SK-N-SH (cell line): Measurements from ENCODE around the gene VASH2. TPM values are rescaled to one million over a fixed set of nuclear protein-coding genes. Genes with fewer than 3 reads are reported as not detected.

Experiments
- CTCF ChIA-PET: fragments of 300-600, 350-600 bp; formaldehyde crosslinking; extraction: SDS; loops from one replicate; lab custom pipeline; 2021; lab: Yijun Ruan, JAX
- POLR2A ChIA-PET: fragments of 350-600 bp; sonication (Branson Sonifier 250); formaldehyde crosslinking; extraction: SDS; loops from one replicate; lab custom pipeline; 2020; ENCODE audit warnings: antibody characterized with exemption, inconsistent platforms; lab: Yijun Ruan, JAX
- DNase-seq: peaks from one replicate; pipeline ENCODE4 v3.0.0; 2012
- H2AFZ ChIP-seq: fragments of 200-600 bp; sonication (generic); 2 replicates; pipeline ENCODE4 v1.8.1; 2016; ENCODE audit warnings: antibody characterized with exemption, mild to moderate bottlenecking, low read depth
- H3F3A ChIP-seq: fragments of 200-600 bp; sonication (generic); replicated peaks from 2 replicates; pipeline ENCODE3; 2016; ENCODE audit warnings: antibody characterized with exemption, mild to moderate bottlenecking; ENCODE audit not compliant: insufficient read depth
- H3K27ac ChIP-seq, 2 experiments: fragments of 200-500 bp in 1 of 2; fragments of 200-600 bp in 1 of 2; sonication (Bioruptor generic) in 1 of 2; sonication (generic), shearing (Covaris generic) in 1 of 2; 2 replicates each; pipeline versions ENCODE4 v1.5.1 to v1.6.1; 2014 to 2016; ENCODE audit warnings: low read depth in 2 of 2, inconsistent platforms in 1 of 2, low read length in 1 of 2, mild to moderate bottlenecking in 1 of 2, mixed read lengths in 1 of 2
- H3K27me3 ChIP-seq: fragments of 200-600 bp; sonication (generic), shearing (Covaris generic); 2 replicates; pipeline ENCODE4 v1.6.1; 2016; ENCODE audit warnings: mixed run types; ENCODE audit not compliant: insufficient read depth
- H3K36me3 ChIP-seq, 2 experiments: fragments of 200-500 bp in 1 of 2; fragments of 200-600 bp in 1 of 2; sonication (Bioruptor generic) in 1 of 2; sonication (generic) in 1 of 2; replicated peaks in 1 of 2; 2 replicates each; pipeline versions ENCODE3 to v1.5.1; 2014 to 2016; ENCODE audit warnings: low read length in 1 of 2, mild to moderate bottlenecking in 1 of 2; ENCODE audit not compliant: insufficient read depth in 2 of 2, control insufficient read depth in 1 of 2
- H3K4me1 ChIP-seq, 2 experiments: fragments of 200-500 bp in 1 of 2; fragments of 200-600 bp in 1 of 2; sonication (Bioruptor generic) in 1 of 2; sonication (generic), shearing (Covaris generic) in 1 of 2; 2 replicates each; pipeline versions ENCODE4 v1.5.1 to v1.6.1; 2014 to 2016; ENCODE audit warnings: low read depth in 1 of 2, low read length in 1 of 2, mixed run types in 1 of 2; ENCODE audit not compliant: insufficient read depth in 2 of 2, control insufficient read depth in 1 of 2
- H3K4me2 ChIP-seq: fragments of 200-600 bp; sonication (generic), shearing (Covaris generic); 2 replicates; pipeline ENCODE4 v1.6.1; 2017; ENCODE audit warnings: mixed run types
- H3K4me3 ChIP-seq, 2 experiments: fragments of 200-500 bp in 1 of 2; fragments of 200-600 bp in 1 of 2; sonication (Bioruptor generic) in 1 of 2; sonication (generic), shearing (Covaris generic) in 1 of 2; 2 replicates each; pipeline versions ENCODE4 v1.5.1 to v1.8.1; 2014 to 2016; ENCODE audit warnings: low read depth in 2 of 2, inconsistent platforms in 1 of 2, low read length in 1 of 2, mild to moderate bottlenecking in 1 of 2, mixed read lengths in 1 of 2, moderate library complexity in 1 of 2
- H3K79me2 ChIP-seq: fragments of 200-600 bp; sonication (generic); 2 replicates; pipeline ENCODE4 v1.8.1; 2017; ENCODE audit warnings: mild to moderate bottlenecking; ENCODE audit not compliant: insufficient read depth
- H3K9ac ChIP-seq: fragments of 200-600 bp; sonication (generic); 2 replicates; pipeline ENCODE4 v1.6.1; 2017; ENCODE audit warnings: mixed run types
- H3K9me2 ChIP-seq: fragments of 200-600 bp; sonication (generic); 2 replicates; pipeline ENCODE4 v1.6.1; 2017; ENCODE audit warnings: mixed run types
- H3K9me3 ChIP-seq: fragments of 200-600 bp; sonication (generic); 2 replicates; pipeline ENCODE4 v1.6.1; 2017; ENCODE audit warnings: mixed run types, mild to moderate bottlenecking, moderate library complexity
- H4K20me1 ChIP-seq: fragments of 200-600 bp; sonication (generic); 2 replicates; pipeline ENCODE4 v1.6.1; 2017; ENCODE audit warnings: mild to moderate bottlenecking, mixed run types; ENCODE audit not compliant: insufficient read depth
- CHD2 ChIP-seq: fragments of 150-350 bp; IDR thresholded peaks from 2 replicates; pipeline ENCODE4 v1.6.1; 2018; ENCODE audit warnings: low read length; ENCODE audit not compliant: partially characterized antibody
- EP300 ChIP-seq, 2 experiments: IDR thresholded peaks; 2 replicates each; pipeline versions ENCODE4 v1.4.0 to v1.6.1; 2012; ENCODE audit warnings: borderline replicate concordance in 1 of 2, low read depth in 1 of 2, low read length in 1 of 2
- EZH2phosphoT487 ChIP-seq: fragments of 200-600 bp; sonication (generic); IDR thresholded peaks from 2 replicates; pipeline ENCODE4 v1.6.1; 2017; ENCODE audit warnings: low read depth, mixed run types, mild to moderate bottlenecking, antibody characterized with exemption, moderate library complexity, borderline replicate concordance
- FOSL2 ChIP-seq: IDR thresholded peaks from 2 replicates; pipeline ENCODE4 v1.4.0; 2012; ENCODE audit warnings: low read depth, mild to moderate bottlenecking, moderate library complexity, borderline replicate concordance
- FOXM1 ChIP-seq: IDR thresholded peaks from 2 replicates; pipeline ENCODE4 v1.4.0; 2012; ENCODE audit warnings: low read depth, mild to moderate bottlenecking
- GABPA ChIP-seq: IDR thresholded peaks from 2 replicates; pipeline ENCODE4 v1.4.0; 2012; ENCODE audit warnings: low read depth, mild to moderate bottlenecking
- GATA2 ChIP-seq: sonication (generic); formaldehyde crosslinking; IDR thresholded peaks from 2 replicates; pipeline ENCODE4 v1.5.0; 2020; ENCODE audit warnings: mild to moderate bottlenecking, missing genetic modification reagents
- JUND ChIP-seq: IDR thresholded peaks from 2 replicates; pipeline ENCODE4 v1.4.0; 2012
- MEF2A ChIP-seq: IDR thresholded peaks from 2 replicates; pipeline ENCODE4 v1.4.0; 2012; ENCODE audit warnings: low read depth, borderline replicate concordance
- NFIC ChIP-seq: IDR thresholded peaks from 2 replicates; pipeline ENCODE4 v1.4.0; 2012; ENCODE audit warnings: borderline replicate concordance
- NRF1 ChIP-seq: IDR thresholded peaks from 2 replicates; pipeline ENCODE4 v1.6.1; 2012; ENCODE audit warnings: low read depth, mild to moderate bottlenecking, low read length
- POLR2AphosphoS5 ChIP-seq: IDR thresholded peaks from 2 replicates; pipeline ENCODE4 v1.6.1; 2012; ENCODE audit warnings: low read depth, low read length
- RAD21 ChIP-seq: IDR thresholded peaks from 2 replicates; pipeline ENCODE4 v1.6.1; 2012; ENCODE audit warnings: mild to moderate bottlenecking, low read length
- RCOR1 ChIP-seq: fragments of 150-350 bp; IDR thresholded peaks from 2 replicates; pipeline ENCODE4 v1.6.1; 2017; ENCODE audit warnings: antibody characterized with exemption, low read length
- RXRA ChIP-seq: IDR thresholded peaks from 2 replicates; pipeline ENCODE4 v1.4.0; 2012; ENCODE audit warnings: low read depth, mild to moderate bottlenecking, borderline replicate concordance
- SIN3A ChIP-seq: IDR thresholded peaks from 2 replicates; pipeline ENCODE4 v1.6.1; 2012; ENCODE audit warnings: low read depth, mild to moderate bottlenecking, low read length, moderate library complexity, borderline replicate concordance
- SMC3 ChIP-seq: IDR thresholded peaks from 2 replicates; pipeline ENCODE4 v1.6.1; 2012; ENCODE audit warnings: low read depth, low read length, improper control_type of control experiment
- TEAD4 ChIP-seq: IDR thresholded peaks from 2 replicates; pipeline ENCODE4 v1.4.0; 2012; ENCODE audit warnings: mild to moderate bottlenecking, borderline replicate concordance; ENCODE audit not compliant: insufficient read depth
- WGBS: methylation state at CpG from one replicate; pipeline ENCODE4 v1.1.6; 2017; ENCODE audit warnings: low lambda C conversion rate; 5-methylcytosine and 5-hydroxymethylcytosine counted together
- polyA plus RNA-seq, 3 experiments: library from polyadenylated mRNA; depleted of rRNA; stranded (reverse); fragments of >200 nt; gene quantifications; 2 replicates each; pipeline ENCODE4 v1.2.3, GENCODE V29; 2012
- TF ChIP-seq, protein P1 (sequence below): fragments of 200-600 bp; sonication (generic); IDR thresholded peaks from 2 replicates; pipeline ENCODE4 v1.6.1; 2017; ENCODE audit warnings: antibody characterized with exemption, mild to moderate bottlenecking, moderate library complexity
- TF ChIP-seq, protein P2 (sequence below): IDR thresholded peaks from 2 replicates; pipeline ENCODE4 v1.4.0; 2012; ENCODE audit warnings: low read depth, borderline replicate concordance
- TF ChIP-seq, protein P3 (sequence below): fragments of 150-350 bp; IDR thresholded peaks from 2 replicates; pipeline ENCODE4 v1.6.1; 2017; ENCODE audit warnings: antibody characterized with exemption, low read length, low read depth, borderline replicate concordance
- TF ChIP-seq, protein P4 (sequence below): IDR thresholded peaks from 2 replicates; pipeline ENCODE4 v1.4.0; 2012; ENCODE audit warnings: low read depth

Gene VASH2
- polyA plus RNA-seq, 1 of the 3 experiments (the other 2 are of a cell fraction): 0.41 TPM

DNA sequence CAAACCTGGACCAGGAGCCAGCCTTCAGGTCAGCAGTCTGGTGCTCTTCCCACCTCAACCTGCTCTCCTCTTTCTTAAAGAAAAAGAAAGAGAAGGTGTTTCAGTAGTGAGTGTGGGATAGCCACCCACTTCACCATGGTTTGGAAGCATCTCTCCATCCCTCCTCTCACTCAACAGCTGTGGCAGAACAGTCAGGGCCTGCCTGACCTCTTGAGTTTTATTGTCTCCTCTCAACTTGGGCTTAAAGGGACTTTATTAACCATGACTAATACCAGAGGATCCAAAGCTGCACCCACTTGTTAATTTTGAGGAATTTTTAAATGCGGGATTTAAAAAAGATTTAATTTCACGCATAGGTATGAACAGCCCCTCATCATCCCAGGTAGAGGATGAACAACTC lies 570 bp upstream of the VASH2 start:
- Histone ChIP-seq H4K20me1 (no peaks in the 10 kb centered on the region), H2AFZ (peak overlapping the region; percentile 100), H3F3A (no peaks in the 10 kb centered on the region), H3K36me3 (no peaks in the 10 kb centered on the region), H3K9ac (peak overlapping the region; percentile 38; the same call in 1 of the 2 replicates), H3K4me2 (peak overlapping the region; percentile 100), H3K4me3 (peak overlapping the region; percentile 60 to 83), H3K4me1 (peaks cover 0 to 16% of the 10 kb centered on the region in 2 experiments; a peak in 1 of 4 replicates), H3K27me3 (no peaks in the 10 kb centered on the region), H3K79me2 (no peaks in the 10 kb centered on the region), H3K27ac (0 out of 4 replicates have a peak overlapping the region, but pooled peaks of 1 of the 2 experiments have one; percentile 39), H3K9me2 (no peaks in the 10 kb centered on the region), H3K9me3 (no peaks in the 10 kb centered on the region)
- TF ChIP-seq RCOR1 (no peak), GABPA (no peak), RAD21 (no peak), NRF1 (no peak), CHD2 (no peak), JUND (no peak), POLR2AphosphoS5 (no peak), EZH2phosphoT487 (no peak), FOXM1 (no peak), RXRA (no peak), MEF2A (no peak), EP300 (IDR thresholded peaks at IDR 0.05; ENCODE audit: borderline replicate concordance in 1 of 2, low read depth in 1 of 2, low read length in 1 of 2) (no peak)
- TF ChIP-seq, protein P1, sequence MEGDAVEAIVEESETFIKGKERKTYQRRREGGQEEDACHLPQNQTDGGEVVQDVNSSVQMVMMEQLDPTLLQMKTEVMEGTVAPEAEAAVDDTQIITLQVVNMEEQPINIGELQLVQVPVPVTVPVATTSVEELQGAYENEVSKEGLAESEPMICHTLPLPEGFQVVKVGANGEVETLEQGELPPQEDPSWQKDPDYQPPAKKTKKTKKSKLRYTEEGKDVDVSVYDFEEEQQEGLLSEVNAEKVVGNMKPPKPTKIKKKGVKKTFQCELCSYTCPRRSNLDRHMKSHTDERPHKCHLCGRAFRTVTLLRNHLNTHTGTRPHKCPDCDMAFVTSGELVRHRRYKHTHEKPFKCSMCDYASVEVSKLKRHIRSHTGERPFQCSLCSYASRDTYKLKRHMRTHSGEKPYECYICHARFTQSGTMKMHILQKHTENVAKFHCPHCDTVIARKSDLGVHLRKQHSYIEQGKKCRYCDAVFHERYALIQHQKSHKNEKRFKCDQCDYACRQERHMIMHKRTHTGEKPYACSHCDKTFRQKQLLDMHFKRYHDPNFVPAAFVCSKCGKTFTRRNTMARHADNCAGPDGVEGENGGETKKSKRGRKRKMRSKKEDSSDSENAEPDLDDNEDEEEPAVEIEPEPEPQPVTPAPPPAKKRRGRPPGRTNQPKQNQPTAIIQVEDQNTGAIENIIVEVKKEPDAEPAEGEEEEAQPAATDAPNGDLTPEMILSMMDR: no peak
- 43% methylated on average over 2 of the region's 2 CpGs for WGBS
- POLR2A ChIA-PET: no interaction called here
- no peak for DNase-seq
- CTCF ChIA-PET: no interaction called here

DNA sequence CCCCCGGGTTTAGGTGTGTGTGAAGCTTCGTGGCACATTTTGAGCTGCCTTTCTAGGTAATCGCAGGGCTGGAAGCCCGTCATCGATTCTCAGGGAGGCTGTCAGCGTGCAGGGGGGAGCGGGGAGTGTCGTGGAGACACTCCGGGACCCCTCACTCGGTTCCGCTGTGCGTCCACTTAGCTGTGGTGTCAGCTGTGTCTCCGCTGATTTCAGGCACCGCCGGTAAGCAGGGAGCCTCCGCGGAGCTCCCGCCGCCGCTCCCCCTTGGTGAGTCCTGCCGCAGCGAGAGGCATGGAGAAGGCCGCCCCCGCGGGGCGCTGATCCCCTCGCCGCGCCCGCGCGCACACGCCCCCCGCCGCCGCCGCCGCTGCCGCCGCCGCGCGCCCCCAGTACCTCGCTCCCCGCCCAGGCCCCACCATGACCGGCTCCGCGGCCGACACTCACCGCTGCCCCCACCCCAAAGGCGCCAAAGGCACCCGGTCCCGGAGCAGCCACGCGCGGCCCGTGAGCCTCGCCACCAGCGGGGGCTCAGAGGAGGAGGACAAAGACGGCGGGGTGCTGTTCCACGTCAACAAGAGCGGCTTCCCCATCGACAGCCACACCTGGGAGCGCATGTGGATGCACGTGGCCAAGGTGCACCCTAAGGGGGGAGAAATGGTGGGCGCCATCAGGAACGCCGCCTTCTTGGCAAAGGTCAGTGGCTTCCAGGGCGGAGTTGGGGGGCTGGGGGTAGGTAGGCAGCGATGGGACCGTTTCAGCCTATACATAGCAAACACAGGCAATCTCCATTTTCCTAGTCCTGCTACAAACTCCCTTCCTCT lies 995 bp downstream of the VASH2 start:
- Histone ChIP-seq H3K9me3 (no peaks in the 10 kb centered on the region), H3K9ac (peak overlapping the region; percentile 20; the same call in 1 of the 2 replicates), H3K4me2 (peak overlapping the region; percentile 100), H3K4me1 (peaks cover 0 to 16% of the 10 kb centered on the region in 2 experiments; a peak in 1 of 4 replicates), H3K79me2 (no peaks in the 10 kb centered on the region), H4K20me1 (no peaks in the 10 kb centered on the region), H3K27me3 (no peaks in the 10 kb centered on the region), H3F3A (no peaks in the 10 kb centered on the region), H3K36me3 (no peaks in the 10 kb centered on the region), H3K4me3 (peak overlapping the region; percentile 60 to 83), H3K9me2 (no peaks in the 10 kb centered on the region), H3K27ac (no peak overlapping the region), H2AFZ (peak overlapping the region; percentile 100)
- POLR2A ChIA-PET: interaction anchor here (1.1 to 1.2 kb wide), 2 partner anchors 17 to 93 kb away, joined by 3 read pairs; partner anchors contain the start of gene FLVCR1
- DNase-seq: peak; percentile 79
- WGBS: 23% methylated on average over 34 of the region's 72 CpGs
- CTCF ChIA-PET: interaction anchor here (1.1 to 1.9 kb wide), 2 partner anchors 16 to 474 kb away, joined by 3 to 6 read pairs; no protein-coding TSS in a partner anchor
- TF ChIP-seq CHD2 (no peak), FOSL2 (no peak), SMC3 (no peak), TEAD4 (no peak), NFIC (no peak), MEF2A (no peak), GATA2 (CRISPR knock-in tag) (no peak), EP300 (IDR thresholded peaks at IDR 0.05; ENCODE audit: borderline replicate concordance in 1 of 2, low read depth in 1 of 2, low read length in 1 of 2) (no peak), RCOR1 (no peak), POLR2AphosphoS5 (no peak), FOXM1 (no peak), SIN3A (no peak)
- TF ChIP-seq, protein P2, sequence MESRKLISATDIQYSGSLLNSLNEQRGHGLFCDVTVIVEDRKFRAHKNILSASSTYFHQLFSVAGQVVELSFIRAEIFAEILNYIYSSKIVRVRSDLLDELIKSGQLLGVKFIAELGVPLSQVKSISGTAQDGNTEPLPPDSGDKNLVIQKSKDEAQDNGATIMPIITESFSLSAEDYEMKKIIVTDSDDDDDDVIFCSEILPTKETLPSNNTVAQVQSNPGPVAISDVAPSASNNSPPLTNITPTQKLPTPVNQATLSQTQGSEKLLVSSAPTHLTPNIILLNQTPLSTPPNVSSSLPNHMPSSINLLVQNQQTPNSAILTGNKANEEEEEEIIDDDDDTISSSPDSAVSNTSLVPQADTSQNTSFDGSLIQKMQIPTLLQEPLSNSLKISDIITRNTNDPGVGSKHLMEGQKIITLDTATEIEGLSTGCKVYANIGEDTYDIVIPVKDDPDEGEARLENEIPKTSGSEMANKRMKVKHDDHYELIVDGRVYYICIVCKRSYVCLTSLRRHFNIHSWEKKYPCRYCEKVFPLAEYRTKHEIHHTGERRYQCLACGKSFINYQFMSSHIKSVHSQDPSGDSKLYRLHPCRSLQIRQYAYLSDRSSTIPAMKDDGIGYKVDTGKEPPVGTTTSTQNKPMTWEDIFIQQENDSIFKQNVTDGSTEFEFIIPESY: no peak
- TF ChIP-seq, protein P3, sequence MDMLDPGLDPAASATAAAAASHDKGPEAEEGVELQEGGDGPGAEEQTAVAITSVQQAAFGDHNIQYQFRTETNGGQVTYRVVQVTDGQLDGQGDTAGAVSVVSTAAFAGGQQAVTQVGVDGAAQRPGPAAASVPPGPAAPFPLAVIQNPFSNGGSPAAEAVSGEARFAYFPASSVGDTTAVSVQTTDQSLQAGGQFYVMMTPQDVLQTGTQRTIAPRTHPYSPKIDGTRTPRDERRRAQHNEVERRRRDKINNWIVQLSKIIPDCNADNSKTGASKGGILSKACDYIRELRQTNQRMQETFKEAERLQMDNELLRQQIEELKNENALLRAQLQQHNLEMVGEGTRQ: no peak
- TF ChIP-seq, protein P4, sequence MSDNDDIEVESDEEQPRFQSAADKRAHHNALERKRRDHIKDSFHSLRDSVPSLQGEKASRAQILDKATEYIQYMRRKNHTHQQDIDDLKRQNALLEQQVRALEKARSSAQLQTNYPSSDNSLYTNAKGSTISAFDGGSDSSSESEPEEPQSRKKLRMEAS: no peak
